HepG2 (cell line): ENCODE results near the gene GLDC. TPM values are rescaled to one million over a fixed set of nuclear protein-coding genes. Genes with fewer than 3 reads are reported as not detected.

Experiments
- ATAC-seq: fragments of 200-7000 bp; cut with Tn5 transposase; 3 replicates; pipeline ENCODE4 v1.9.1; 2020; ENCODE audit warnings: mild to moderate bottlenecking, moderate library complexity
- BruUV-seq: library from RNA; stranded (reverse); fragments of 400-500 nt; replicated peaks from 2 replicates; lab custom pipeline; 2021; lab: Mats Ljungman, UMichigan
- CTCF ChIA-PET: fragments of 300-600 bp; formaldehyde crosslinking; extraction: SDS; loops from one replicate; lab custom pipeline; 2021; ENCODE audit warnings: low total read pairs, inconsistent platforms, low intra/inter-chr PET ratio; lab: Yijun Ruan, JAX
- POLR2A ChIA-PET: fragments of 350-600 bp; sonication (Branson Sonifier 250); formaldehyde crosslinking; loops from one replicate; lab custom pipeline; 2020; ENCODE audit warnings: antibody characterized with exemption, inconsistent platforms; lab: Yijun Ruan, JAX
- DNase-seq: peaks from one replicate; pipeline ENCODE4 v3.0.0-alpha.2; 2015; ENCODE audit warnings: low spot score
- FAIRE-seq: peaks from 3 replicates; lab custom pipeline; 2011; peaks lifted over from hg19 to GRCh38; lab: Jason Lieb, UNC
- H2AFZ ChIP-seq: one replicate; pipeline ENCODE4 v1.6.1; 2011; ENCODE audit warnings: low read length, inconsistent platforms
- H3K27ac ChIP-seq: fragments of 300-600 bp; 3 replicates; pipeline ENCODE4 v1.8.0; 2011; ENCODE audit warnings: mixed run types, mild to moderate bottlenecking, mixed read lengths, low read length, inconsistent platforms; ENCODE audit not compliant: insufficient read depth; ENCODE audit errors: extremely low read length
- H3K27me3 ChIP-seq, 2 experiments: fragments of 200-600 bp in 1 of 2; 2 replicates in 1 of 2; 3 replicates in 1 of 2; pipeline versions ENCODE4 v1.6.0 to v1.8.0; 2011; ENCODE audit warnings: low read length in 2 of 2, mild to moderate bottlenecking in 2 of 2, moderate library complexity in 2 of 2, inconsistent platforms in 1 of 2; ENCODE audit not compliant: insufficient read depth in 2 of 2, control insufficient read depth in 1 of 2
- H3K36me3 ChIP-seq, 2 experiments: fragments of 200-600 bp in 1 of 2; replicated peaks in 1 of 2; 2 replicates in 1 of 2; 3 replicates in 1 of 2; pipeline versions ENCODE4 v1.5.1 to v1.8.0; 2011; ENCODE audit warnings: low read length in 2 of 2, inconsistent platforms in 1 of 2; ENCODE audit not compliant: insufficient read depth in 2 of 2, control insufficient read depth in 1 of 2
- H3K4me1 ChIP-seq: 2 replicates; pipeline ENCODE4 v1.5.1; 2012; ENCODE audit warnings: low read length, inconsistent platforms; ENCODE audit not compliant: insufficient read depth
- H3K4me2 ChIP-seq: 2 replicates; pipeline ENCODE4 v1.6.0; 2011; ENCODE audit warnings: low read depth, low read length, inconsistent platforms
- H3K4me3 ChIP-seq, 3 experiments: fragments of 200-600 bp in 1 of 3; sonication (generic), shearing (Covaris generic) in 1 of 3; replicated peaks in 1 of 3; 2 replicates each; pipeline ENCODE4 v1.5.1; 2011 to 2016; ENCODE audit warnings: low read length in 3 of 3, inconsistent platforms in 2 of 3, low read depth in 2 of 3, mild to moderate bottlenecking in 2 of 3, control low read depth in 1 of 3, mixed read lengths in 1 of 3; ENCODE audit not compliant: insufficient read depth in 1 of 3
- H3K79me2 ChIP-seq: one replicate; pipeline ENCODE4 v1.6.1; 2011; ENCODE audit warnings: low read length, inconsistent platforms; ENCODE audit not compliant: insufficient read depth
- H3K9ac ChIP-seq: 2 replicates; pipeline ENCODE4 v1.6.0; 2011; ENCODE audit warnings: mild to moderate bottlenecking, low read depth, low read length, inconsistent platforms; ENCODE audit not compliant: insufficient read depth
- H3K9me3 ChIP-seq: 2 replicates; pipeline ENCODE4 v1.5.1; 2012; ENCODE audit warnings: mild to moderate bottlenecking, low read length
- H4K20me1 ChIP-seq: 2 replicates; pipeline ENCODE4 v1.6.0; 2011; ENCODE audit warnings: inconsistent platforms, mild to moderate bottlenecking, low read length, moderate library complexity; ENCODE audit not compliant: insufficient read depth
- ARHGAP35 ChIP-seq: sonication (generic); formaldehyde crosslinking; IDR thresholded peaks from 2 replicates; pipeline ENCODE4 v1.9.0; 2022; ENCODE audit warnings: mild to moderate bottlenecking, inconsistent platforms, moderate library complexity, missing genetic modification reagents, borderline replicate concordance
- CBX1 ChIP-seq: IDR thresholded peaks from one replicate; pipeline ENCODE4 v1.6.1; 2016; ENCODE audit warnings: antibody characterized with exemption, low read depth
- CEBPB ChIP-seq: IDR thresholded peaks from 2 replicates; pipeline ENCODE4 v1.6.1; 2011; ENCODE audit warnings: low read depth, low read length, improper control_type of control experiment, borderline replicate concordance
- CHCHD3 ChIP-seq: sonication (generic); formaldehyde crosslinking; IDR thresholded peaks from 2 replicates; pipeline ENCODE4 v1.8.0; 2022; ENCODE audit warnings: mild to moderate bottlenecking, missing genetic modification reagents, moderate library complexity
- KLF11 ChIP-seq: IDR thresholded peaks from 2 replicates; pipeline ENCODE4 v1.6.1; 2016; ENCODE audit warnings: missing compliant biosample characterization
- MLLT10 ChIP-seq: sonication (generic); formaldehyde crosslinking; IDR thresholded peaks from 2 replicates; pipeline ENCODE4 v1.4.0; 2020; ENCODE audit warnings: missing genetic modification reagents
- NCOA2 ChIP-seq: sonication (generic); formaldehyde crosslinking; IDR thresholded peaks from 2 replicates; pipeline ENCODE4 v1.8.0; 2022; ENCODE audit warnings: inconsistent platforms
- NFIB ChIP-seq: sonication (generic); formaldehyde crosslinking; IDR thresholded peaks from 2 replicates; pipeline ENCODE4 v1.9.0; 2021; ENCODE audit warnings: missing genetic modification reagents, mild to moderate bottlenecking, borderline replicate concordance
- RFX5 ChIP-seq: IDR thresholded peaks from 2 replicates; pipeline ENCODE4 v1.6.1; 2011; ENCODE audit warnings: low read depth, low read length, improper control_type of control experiment
- RXRA ChIP-seq: sonication (generic); formaldehyde crosslinking; IDR thresholded peaks from 2 replicates; pipeline ENCODE4 v1.5.1; 2020; ENCODE audit warnings: missing genetic modification reagents
- SNRNP70 ChIP-seq: fragments of 200-400 bp; formaldehyde crosslinking; IDR thresholded peaks from 2 replicates; pipeline ENCODE4 v1.6.1; 2017; ENCODE audit warnings: mild to moderate bottlenecking, low read depth, low read length, moderate library complexity
- SP5 ChIP-seq: IDR thresholded peaks from 2 replicates; pipeline ENCODE4 v1.6.1; 2016; ENCODE audit warnings: low read depth, borderline replicate concordance
- ZBTB42 ChIP-seq: sonication (generic); formaldehyde crosslinking; IDR thresholded peaks from 2 replicates; pipeline ENCODE4 v1.5.0; 2020; ENCODE audit warnings: mild to moderate bottlenecking, missing genetic modification reagents
- ZFP62 ChIP-seq: sonication (generic); formaldehyde crosslinking; IDR thresholded peaks from 2 replicates; pipeline ENCODE4 v1.4.0; 2020; ENCODE audit warnings: missing genetic modification reagents
- ZNF282 ChIP-seq: fragments of 450-650 bp; IDR thresholded peaks from 2 replicates; pipeline ENCODE4 v1.6.1; 2018; ENCODE audit not compliant: partially characterized antibody
- ZNF333 ChIP-seq: sonication (generic); formaldehyde crosslinking; IDR thresholded peaks from 2 replicates; pipeline ENCODE4 v1.4.0; 2020; ENCODE audit warnings: mild to moderate bottlenecking, missing genetic modification reagents, borderline replicate concordance
- ZNF839 ChIP-seq: sonication (generic); formaldehyde crosslinking; IDR thresholded peaks from 2 replicates; pipeline ENCODE4 v1.4.0; 2020; ENCODE audit warnings: missing genetic modification reagents, mild to moderate bottlenecking, borderline replicate concordance
- WGBS: methylation state at CpG from one replicate; pipeline ENCODE4 v1.1.6; 2017; ENCODE audit warnings: low lambda C conversion rate; 5-methylcytosine and 5-hydroxymethylcytosine counted together
- in situ Hi-C: cut with HindIII; loops from 2 replicates; pipeline ENCODE4 v1.10.0; 2017; ENCODE audit warnings: low pct_unique_long_range_greater_than_20kb; ENCODE audit not compliant: extremely low pct_ligation_motif_present
- intact Hi-C: fragments of 100-400 bp; cut with micrococcal nuclease; formaldehyde crosslinking; loops from one replicate; pipeline ENCODE4 v1.10.0; 2022; ENCODE audit not compliant: unreplicated experiment
- polyA plus RNA-seq, 8 experiments: library from polyadenylated mRNA; depleted of rRNA in 3 of 8; stranded (reverse) in 7 of 8; unstranded in 1 of 8; fragments of >200 nt; fragmentation: Illumina TruSeq in 4 of 8; extraction: Trizol in 4 of 8; gene quantifications; 2 replicates each; pipeline versions ENCODE4 v1.2.1 to v1.2.3, GENCODE V29; 2011 to 2016; ENCODE audit warnings: low read depth in 4 of 8, missing spikeins in 1 of 8, mixed read lengths in 1 of 8; ENCODE audit not compliant: insufficient read depth in 1 of 8
- total RNA-seq, 5 experiments: library from RNA; depleted of rRNA; stranded (reverse); fragments of >200 nt; fragmentation: Illumina TruSeq; extraction: Trizol; gene quantifications; 2 replicates each; pipeline ENCODE4 v1.2.3, GENCODE V29; 2016; ENCODE audit warnings: low read depth in 1 of 5
- TF ChIP-seq, protein P1 (sequence below): sonication (generic); formaldehyde crosslinking; IDR thresholded peaks from 2 replicates; pipeline ENCODE4 v1.8.1; 2023; ENCODE audit warnings: mild to moderate bottlenecking, inconsistent platforms, moderate library complexity, missing genetic modification reagents, borderline replicate concordance
- TF ChIP-seq, protein P2 (sequence below): sonication (generic); formaldehyde crosslinking; IDR thresholded peaks from 2 replicates; pipeline ENCODE4 v1.5.0; 2020; ENCODE audit warnings: mild to moderate bottlenecking, missing genetic modification reagents

GLDC gene
- total and polyA plus RNA-seq, 2 of the 13 experiments (the other 11 are each of a cell fraction or from before 2014, with no cell fraction given), result 59.3 to 115 TPM

DNA sequence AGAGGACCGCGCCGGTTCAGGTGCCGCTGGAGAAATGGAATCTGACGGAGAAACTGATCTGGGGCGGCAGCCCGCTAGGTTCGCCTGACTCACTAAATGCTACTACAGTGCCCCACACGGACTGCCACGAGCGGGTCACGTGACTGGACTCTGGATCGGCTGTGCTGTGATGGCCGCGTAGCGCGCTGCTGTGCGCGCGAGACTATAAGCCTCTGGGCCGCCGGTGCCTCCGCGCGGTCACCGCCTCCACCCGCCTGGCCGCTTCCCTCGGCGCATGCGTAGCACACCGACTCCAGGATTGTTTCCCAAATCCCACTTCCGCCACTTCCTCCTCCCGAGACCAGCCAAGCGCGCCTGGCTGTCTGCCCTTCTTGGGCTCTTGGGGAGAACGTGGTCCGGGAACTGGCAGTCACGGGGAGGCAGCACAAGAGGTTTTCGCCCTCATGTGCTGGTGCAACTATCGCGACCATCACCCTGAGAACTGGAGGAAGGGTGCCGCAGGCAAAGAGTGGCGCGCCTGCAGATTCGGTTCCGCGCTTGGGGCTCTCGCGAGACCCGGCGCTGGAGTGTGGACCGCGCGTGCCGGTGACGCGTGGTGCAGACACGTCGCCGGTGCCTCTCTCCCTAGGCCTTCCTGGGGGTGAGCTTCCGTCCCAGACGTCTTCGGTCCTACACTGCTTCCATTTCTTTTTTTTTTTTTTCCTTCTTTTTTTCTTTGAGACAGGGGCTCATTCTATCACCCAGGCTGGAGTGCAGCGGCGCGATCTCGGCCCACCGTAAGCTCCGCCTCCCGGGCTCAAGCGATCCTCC lies 35.8 kb upstream of the GLDC start:
- Histone ChIP-seq H3K4me2 (peak overlapping the region; percentile 90), H3K27ac (peak overlapping the region; percentile 98), H3K36me3 (no peaks in the 10 kb centered on the region), H4K20me1 (no peaks in the 10 kb centered on the region), H3K9me3 (no peaks in the 10 kb centered on the region), H3K79me2 (peaks cover 23% of the 10 kb centered on the region), H2AFZ (no peak overlapping the region), H3K27me3 (no peaks in the 10 kb centered on the region), H3K9ac (peak overlapping the region; percentile 94), H3K4me3 (peak overlapping the region; percentile 74 to 86 (median 77)), H3K4me1 (peaks cover 69% of the 10 kb centered on the region)
- ChIA-PET CTCF (no interaction called here), POLR2A (interaction anchor here (0.6 to 2.9 kb wide), 30 partner anchors 8 to 673 kb away, joined by 3 to 41 read pairs (median 4); partner anchors contain the start of genes GLDC and KDM4C)
- BruUV-seq, result TSS peak; percentile 73
- intact Hi-C loops (loop anchor here (1.0 to 5.0 kb wide), 5 partner anchors 17 to 100 kb away; partner anchors contain the start of genes GLDC and KDM4C), in situ Hi-C loops (loop anchor here (5.0 to 25.0 kb wide), 2 partner anchors 94 to 319 kb away; no protein-coding TSS in a partner anchor)
- under 1% methylated on average over 41 of the region's 72 CpGs for WGBS
- FAIRE-seq (peak; percentile 74), DNase-seq (peak; percentile 96), ATAC-seq (peak; percentile 94)
- TF ChIP-seq SP5, result peak; percentile 20; the same call in 1 of the 2 replicates
- TF ChIP-seq CEBPB, result no peak
- 0 out of 2 replicates have a peak, but pooled peaks have one; percentile 37 for TF ChIP-seq MLLT10 (CRISPR knock-in tag)
- TF ChIP-seq SNRNP70, result no peak
- TF ChIP-seq NCOA2 (CRISPR knock-in tag), result peak; percentile 51
- TF ChIP-seq, protein P1, sequence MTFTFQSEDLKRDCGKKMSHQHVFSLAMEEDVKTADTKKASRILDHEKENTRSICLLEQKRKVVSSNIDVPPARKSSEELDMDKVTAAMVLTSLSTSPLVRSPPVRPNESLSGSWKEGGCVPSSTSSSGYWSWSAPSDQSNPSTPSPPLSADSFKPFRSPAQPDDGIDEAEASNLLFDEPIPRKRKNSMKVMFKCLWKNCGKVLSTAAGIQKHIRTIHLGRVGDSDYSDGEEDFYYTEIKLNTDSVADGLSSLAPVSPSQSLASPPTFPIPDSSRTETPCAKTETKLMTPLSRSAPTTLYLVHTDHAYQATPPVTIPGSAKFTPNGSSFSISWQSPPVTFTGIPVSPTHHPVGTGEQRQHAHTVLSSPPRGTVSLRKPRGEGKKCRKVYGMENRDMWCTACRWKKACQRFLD (CRISPR knock-in tag), result peak; percentile 25; the same call in 1 of the 2 replicates
- TF ChIP-seq RFX5, result no peak
- TF ChIP-seq ZNF333 (CRISPR knock-in tag), result peak; percentile 80; the same call in 1 of the 2 replicates
- peak; percentile 64; the same call in 1 of the 2 replicates for TF ChIP-seq KLF11 (CRISPR knock-in tag)
- no peak for TF ChIP-seq CBX1
- TF ChIP-seq ZNF282, result no peak
- TF ChIP-seq NFIB (CRISPR knock-in tag), result no peak
- 0 out of 2 replicates have a peak, but pooled peaks have one; percentile 78 for TF ChIP-seq ZNF839 (CRISPR knock-in tag)
- no peak for TF ChIP-seq ZFP62
- TF ChIP-seq RXRA (CRISPR knock-in tag), result peak; percentile 75
- TF ChIP-seq ARHGAP35, result peak; percentile 64; the same call in 1 of the 2 replicates
- TF ChIP-seq CHCHD3 (CRISPR knock-in tag), result no peak
- TF ChIP-seq, protein P2, sequence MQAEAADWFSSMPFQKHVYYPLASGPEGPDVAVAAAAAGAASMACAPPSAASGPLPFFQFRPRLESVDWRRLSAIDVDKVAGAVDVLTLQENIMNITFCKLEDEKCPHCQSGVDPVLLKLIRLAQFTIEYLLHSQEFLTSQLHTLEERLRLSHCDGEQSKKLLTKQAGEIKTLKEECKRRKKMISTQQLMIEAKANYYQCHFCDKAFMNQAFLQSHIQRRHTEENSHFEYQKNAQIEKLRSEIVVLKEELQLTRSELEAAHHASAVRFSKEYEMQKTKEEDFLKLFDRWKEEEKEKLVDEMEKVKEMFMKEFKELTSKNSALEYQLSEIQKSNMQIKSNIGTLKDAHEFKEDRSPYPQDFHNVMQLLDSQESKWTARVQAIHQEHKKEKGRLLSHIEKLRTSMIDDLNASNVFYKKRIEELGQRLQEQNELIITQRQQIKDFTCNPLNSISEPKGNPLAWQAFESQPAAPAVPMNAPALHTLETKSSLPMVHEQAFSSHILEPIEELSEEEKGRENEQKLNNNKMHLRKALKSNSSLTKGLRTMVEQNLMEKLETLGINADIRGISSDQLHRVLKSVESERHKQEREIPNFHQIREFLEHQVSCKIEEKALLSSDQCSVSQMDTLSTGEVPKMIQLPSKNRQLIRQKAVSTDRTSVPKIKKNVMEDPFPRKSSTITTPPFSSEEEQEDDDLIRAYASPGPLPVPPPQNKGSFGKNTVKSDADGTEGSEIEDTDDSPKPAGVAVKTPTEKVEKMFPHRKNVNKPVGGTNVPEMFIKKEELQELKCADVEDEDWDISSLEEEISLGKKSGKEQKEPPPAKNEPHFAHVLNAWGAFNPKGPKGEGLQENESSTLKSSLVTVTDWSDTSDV (CRISPR knock-in tag), result peak; percentile 87
- peak; percentile 32; the same call in 1 of the 2 replicates for TF ChIP-seq ZBTB42 (CRISPR knock-in tag)
